NCI-H2196 (cell line): ENCODE results near the gene PARVA.

Experiments
- DNase-seq: peaks from one replicate; lab custom pipeline; 2025; ENCODE audit not compliant: unreplicated experiment; lab: John Stamatoyannopoulos, UW

PARVA gene

DNA sequence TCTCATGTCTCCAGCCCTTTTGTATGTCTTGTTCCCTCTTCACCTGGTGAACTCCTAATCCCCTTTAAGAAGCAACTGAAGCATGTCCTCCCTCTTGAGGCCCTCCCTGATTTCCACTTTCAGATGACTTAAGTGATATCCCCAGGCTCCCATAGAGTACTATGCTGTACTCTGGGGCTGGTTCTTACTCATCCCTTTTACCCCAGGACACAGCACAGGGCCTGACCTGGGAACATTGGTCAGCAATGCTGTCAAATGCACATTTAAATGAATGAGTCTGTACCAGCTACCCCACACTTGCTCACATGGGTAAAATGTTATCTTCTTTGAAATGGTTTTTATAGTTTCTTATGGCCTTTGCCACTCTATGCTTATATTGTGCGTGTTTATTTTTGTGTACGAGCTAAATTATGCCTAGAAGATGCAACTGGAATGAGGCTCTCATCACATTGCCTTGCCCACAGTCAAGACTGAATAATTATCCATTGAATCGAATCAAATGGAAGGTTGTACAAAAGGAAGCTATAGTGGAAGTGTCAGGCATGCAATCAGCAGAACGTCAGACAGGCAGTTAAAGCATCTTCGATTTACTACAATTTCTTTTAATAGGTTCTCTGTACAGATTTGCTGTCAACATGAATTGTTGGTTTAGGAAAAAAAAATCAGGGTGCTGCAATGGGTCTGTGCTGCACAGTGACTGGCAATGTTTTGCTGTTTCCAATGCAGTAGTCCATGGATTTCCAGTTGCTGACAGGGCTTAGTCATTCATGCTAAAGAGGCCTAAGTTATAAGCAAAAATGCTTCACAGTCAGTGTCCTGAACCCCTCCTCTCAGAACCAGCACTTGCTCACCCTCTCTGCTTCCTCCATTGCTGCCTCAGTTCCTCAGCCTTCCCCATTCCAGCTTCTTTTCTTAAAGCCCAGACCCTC is 79.5 kb downstream of the PARVA start:
- no peak for DNase-seq

DNA sequence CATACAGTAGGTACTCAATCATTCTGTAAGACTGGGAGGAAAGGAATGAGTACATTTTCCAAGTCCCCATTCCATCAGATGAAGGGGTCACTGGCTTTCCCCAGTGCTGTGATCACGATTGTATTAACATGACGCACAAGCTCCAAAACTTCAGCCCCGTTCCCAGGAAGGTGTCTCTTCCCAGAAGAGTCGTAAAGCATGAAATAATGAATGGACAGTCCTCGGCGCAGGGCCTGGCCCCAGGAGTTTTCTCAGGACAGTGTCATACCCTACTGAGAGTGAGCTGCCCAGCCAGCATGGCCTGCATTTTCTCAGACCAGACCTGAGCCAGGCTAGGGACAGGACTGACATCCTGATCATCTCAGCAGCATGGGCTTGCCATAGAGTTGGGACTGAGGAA is 80.7 kb downstream of the PARVA start:
- DNase-seq = no peak

DNA sequence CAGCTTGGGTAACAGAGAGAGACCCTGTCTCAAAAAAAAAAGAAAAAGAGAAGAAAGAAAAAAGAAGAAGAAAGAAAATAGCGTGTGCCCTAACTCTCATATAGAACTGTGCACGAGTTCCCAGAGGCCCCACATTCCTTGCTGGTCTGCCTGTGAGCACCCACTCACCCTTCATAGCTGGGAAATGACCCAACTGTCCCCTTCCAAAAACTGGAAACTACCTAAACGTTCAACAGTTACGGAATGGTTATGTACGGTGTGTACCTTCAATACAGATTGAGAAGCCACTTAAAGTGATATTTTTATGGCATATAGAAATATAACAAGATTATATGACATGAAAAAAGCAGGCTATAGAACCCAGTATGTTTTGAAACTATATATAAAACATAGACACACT is 82.0 kb downstream of the PARVA start:
- no peak for DNase-seq

DNA sequence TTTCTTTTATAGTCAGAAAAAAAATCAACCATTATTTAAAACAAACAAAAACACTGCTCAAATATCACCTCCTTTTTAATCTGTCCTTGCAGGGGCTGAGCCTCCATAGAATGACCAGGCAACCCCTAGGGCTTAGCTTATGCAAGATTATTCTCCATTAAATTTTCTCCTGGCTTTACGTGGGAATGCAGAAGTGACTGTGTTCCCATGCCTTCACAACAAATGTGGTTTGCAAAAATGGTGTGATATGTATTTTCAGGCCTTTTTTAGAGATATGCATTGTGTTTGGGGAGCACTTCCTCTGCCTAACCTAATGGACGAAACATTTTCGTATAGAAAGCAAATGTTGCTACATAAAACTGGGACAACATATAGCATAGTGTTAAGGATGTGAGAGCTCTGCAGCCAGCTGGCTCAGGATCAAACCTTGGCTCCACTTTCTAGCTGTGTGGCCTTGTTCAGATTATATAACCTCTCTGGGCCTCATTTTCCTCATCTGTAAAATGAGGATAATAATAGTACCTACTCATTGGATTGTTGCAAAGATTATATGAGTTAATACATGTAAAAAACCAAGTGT is 82.6 kb downstream of the PARVA start:
- DNase-seq = no peak

DNA sequence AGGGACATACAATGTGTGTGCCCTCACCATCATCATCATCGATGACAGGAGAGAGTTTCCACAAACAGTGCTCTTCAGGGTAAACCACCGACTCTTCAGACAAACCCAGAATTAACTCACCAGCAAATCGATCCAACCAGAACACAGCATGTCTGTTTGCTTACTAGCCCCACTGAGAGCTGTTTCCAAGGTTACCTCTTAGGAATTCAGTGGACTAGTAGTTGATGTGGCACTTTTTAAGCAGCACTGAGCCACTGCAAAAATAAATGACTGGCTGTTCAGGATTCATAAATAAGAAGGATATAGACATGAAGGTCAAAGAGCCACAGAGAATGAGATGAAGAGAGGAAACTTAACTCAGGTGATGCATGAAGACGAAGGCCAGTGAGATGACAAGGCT is 83.1 kb downstream of the PARVA start:
- no peak for DNase-seq

DNA sequence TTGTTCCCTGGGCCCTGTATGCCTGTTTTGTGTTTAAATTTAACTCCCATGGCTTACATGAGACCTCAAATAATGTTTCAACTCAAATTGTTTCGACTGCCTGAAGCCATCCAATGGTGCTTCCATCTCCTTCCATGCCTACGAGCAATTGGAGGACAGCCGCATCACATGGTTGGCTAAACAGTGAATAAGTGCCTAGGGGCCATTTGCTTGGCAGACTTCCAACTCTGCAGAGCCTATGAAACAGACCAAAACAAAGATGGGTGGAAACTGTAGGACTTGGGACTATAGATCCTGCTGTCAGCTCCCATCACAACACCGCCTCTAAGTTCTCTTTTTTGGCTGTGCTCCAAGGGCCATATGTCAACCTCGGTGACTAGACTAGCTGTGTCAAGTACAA is 84.1 kb downstream of the PARVA start:
- DNase-seq = no peak

DNA sequence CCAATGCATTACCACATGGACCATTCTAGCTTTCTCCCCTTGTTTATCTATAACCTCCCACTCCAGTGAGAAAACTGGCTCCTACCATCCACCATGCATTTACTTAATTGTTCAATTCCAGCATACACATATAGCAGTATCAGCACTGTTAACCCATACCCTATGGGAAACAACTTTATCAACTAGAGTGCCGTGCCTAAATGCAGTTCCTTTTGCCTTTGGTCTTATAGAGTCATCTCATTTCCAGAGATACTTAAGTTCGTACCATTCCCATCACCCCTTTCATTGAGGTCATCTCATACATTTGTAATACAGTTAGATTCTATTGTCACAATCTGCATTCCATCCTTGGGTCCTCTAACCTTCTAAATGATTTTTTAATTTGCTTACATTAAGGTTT is 86.9 kb downstream of the PARVA start:
- no peak for DNase-seq

DNA sequence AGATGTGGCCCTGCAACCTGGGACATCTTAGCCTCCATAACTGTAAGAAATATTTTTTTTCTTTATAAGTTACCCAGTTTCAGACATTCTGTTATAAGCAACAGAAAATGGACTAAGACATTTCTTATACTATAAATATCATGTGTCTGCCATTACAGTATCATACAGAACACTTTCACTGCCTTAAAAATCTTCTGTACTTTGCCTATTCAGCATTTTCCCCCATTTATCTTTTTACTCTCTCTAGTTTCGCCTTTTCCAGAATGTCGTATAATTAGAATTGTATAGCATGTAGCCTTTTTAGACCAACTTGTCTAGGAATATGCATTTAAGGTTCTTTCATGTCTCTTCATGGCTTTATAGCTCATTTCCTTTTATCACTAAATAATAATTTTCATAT is 88.0 kb downstream of the PARVA start:
- DNase-seq = no peak

DNA sequence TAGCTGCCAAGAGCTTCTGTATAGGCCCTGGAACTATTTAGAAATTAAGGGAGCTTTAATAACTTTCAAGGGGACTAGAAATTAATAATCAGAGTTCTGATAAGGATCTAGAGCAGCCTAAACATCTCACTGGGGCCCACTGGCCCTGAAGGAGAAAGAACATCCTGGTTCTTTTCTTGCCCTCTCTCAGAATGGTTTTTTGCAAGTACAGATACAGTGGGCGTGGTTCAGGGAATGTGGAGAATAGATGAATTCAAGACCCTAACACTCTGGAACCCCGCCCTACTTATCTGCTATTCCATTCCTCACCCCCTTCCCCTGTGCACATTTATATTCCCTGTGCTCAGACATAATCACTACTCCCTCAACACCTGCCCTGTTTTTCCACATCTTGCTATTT is 90.2 kb downstream of the PARVA start:
- DNase-seq = no peak

DNA sequence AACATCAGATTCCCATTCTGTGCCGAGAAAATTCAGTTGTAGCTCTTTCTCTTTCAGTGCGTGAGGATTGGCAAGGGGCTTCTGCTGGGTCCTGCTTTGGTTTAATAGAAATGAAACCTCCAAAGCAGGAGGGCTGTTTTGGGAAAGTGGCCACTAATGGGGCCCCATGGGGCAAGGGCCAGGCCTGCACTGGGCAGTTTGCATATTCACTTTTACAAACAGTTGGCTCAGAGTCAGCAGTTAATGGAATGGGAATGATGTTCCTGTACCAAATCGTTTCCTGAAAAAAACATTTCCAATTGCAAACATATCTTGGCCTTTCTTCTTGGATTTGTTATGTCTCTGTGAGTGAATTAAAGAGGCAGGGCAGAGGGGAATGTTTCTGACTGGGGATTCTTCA is 92.1 kb downstream of the PARVA start:
- no peak for DNase-seq

DNA sequence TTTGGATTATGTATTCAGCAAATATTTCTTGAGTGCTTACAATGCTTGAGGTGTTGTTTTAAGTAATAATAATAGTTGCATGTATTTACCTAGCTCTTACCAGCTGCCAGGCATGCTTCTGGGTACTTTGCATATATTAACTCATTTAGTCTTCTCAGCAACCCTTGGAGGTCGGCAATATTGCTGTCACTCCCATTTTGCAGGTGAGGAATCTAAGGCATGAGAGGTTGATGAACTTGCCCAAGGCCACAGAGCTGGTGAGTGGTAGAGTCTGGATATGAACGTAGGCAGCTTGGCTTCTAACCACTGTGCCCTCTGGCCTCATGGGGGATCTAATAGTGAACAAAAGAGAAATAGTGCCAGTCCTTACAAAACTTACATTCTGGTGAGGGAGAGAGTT is 92.9 kb downstream of the PARVA start:
- no peak for DNase-seq

DNA sequence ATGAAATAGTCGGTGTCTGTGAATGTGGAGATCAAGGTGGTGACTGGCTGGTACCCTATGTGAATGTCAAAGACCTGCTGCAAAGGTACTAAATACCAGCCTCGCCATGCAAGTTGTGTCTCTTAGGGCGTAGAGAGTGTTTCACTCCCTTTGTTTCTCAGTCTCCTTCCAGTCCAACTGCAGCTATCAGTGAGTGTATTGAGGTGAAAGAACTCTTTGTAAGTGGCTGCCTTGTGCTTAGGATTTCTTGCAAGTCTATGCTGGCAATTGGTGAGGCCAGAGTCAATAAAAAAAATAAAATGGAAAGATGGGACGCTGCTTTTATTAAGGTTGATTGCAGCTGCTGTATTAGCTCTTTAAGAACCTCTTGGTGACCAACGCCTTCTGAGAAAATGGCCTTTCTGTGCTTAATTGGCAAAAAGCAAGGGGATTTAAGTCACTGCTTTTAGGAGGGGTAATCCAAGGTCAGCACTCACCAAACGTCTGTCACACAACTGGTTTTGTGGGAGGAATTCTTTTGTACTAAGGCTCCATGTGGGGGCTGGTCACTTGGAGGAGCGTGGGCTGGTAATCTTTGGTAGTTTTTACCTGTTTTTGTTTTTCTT is 95.1 kb downstream of the PARVA start:
- DNase-seq = no peak

DNA sequence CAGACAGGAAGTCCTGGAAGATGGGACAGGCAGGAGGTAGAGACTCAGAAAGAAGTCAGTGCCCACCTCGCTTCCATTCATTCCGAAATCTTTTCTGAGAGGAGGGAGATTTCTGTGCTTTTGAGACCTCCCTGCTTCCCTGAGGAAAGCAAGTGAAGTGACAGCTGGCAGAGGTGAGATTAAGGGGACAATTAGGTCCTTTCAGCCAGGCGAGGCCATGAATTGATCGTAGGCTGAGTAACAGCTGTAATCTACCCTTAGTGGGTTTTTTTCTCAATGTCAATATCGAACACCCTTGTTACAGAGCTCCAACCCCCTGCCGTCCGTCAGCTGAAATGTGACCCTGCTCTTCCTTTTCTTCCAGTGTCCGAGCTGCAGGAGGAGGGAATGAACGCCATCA is 96.0 kb downstream of the PARVA start:
- no peak for DNase-seq

DNA sequence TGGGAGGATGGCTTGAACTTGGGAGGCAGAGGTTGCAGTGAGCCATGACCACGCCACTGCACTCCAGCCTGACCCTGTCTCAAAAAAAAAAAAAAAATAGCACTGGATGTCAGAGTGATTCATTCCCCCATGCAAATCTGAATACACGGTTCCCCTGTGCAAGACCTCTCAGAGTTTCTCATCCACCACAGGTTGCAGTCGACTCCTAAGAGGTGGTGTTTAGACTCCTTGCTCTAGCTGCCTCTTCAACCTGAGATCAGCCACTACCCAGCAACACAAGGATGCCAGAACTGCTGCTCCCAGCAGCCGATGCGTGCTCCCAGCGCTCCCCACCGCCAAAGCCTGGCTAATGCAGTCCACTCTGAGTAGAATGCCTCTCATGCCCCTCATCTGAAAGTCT is 97.5 kb downstream of the PARVA start:
- DNase-seq = no peak

DNA sequence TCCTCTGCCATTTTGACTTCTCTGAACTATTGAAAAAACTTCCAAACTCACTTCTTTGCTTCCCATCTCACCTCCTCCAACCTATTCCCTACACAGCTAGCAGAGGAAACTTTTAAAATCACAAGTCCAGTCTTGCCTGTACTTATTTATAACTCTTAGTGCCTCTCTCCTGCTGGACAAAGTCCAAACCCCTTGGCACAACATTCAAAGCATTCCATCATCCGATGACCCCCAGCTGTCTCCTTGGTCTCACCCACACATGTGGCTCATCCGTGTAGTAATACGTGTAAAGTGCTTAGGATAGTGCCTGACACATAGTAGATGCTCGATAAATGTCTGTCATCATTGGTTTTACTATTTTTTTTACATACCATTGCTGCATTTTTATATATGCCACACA is 101.4 kb downstream of the PARVA start:
- DNase-seq = no peak

DNA sequence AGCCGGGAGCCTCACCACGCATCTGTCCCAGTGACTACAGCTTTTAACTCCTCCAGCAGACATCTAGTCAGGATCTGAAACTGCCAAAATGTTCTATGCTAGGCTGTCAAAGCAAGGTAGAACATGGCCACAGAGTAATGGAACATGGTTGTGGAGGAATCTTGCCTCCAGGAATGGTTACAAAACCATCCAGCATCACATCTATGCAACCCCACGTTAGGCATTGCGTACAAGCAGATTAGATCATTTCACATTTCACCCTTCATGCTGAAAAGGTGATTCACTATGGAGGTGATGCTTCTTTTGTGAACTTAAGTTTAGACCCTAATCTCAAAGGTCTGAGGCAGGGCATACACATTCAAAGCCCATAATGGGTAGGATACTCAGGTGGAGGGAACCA is 103.0 kb downstream of the PARVA start:
- no peak for DNase-seq

DNA sequence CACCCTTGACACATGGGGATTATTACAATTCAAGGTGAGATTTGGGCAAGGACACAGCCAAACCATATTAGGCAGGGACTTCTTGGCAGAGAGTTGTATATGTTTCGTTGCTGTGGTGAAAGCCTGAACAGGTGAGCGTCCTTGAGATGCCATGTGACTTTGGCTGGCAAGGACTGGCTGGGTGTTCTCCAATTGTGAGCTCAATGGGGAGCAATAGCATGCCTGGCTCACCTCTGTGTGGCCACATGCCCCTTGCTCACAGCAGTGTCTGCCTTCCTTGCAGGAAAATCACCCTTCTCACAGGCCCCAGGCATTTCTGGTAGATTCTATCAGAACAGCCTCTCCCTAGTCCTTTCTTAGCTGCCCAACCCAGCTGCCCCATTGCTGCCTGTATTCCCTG is 105.5 kb downstream of the PARVA start:
- DNase-seq = peak; percentile 42

DNA sequence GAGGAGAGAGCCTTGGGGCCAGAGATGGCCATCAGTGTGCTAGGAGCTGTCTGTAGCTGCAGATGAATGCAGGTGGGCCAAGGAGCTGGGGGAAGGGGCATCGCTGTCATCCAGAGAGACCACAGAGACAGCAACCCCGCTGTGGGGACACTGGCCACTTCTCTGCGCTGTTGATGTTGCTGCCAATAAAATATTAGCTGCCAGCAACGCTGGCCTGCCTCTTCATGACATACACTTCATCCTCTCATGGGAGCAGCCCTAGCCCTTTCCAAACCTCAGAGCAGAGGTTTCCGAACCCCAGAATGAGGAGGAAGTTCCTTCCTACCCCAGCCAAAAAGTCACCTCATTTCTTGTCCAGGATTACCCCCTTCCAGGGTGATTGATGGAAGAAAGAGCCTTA is 106.2 kb downstream of the PARVA start:
- no peak for DNase-seq

DNA sequence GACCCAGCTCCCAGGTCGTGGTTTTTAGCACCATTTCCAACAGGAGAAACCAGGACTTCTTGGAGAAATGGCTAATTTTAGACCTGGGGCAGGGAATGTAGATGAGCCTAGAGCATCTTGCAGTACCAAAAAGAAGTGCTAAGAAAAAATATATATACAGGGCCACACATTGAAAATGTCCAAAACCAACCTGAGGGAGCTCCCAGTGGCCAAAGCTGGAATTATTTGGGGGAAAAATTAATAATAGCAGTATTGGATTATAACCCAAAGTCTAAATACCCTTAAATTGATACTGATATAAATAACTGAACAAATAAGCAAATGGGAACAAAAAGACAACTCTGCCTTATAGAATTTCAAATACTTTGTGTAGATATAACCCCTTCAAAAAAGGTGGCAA is 108.0 kb downstream of the PARVA start:
- no peak for DNase-seq

DNA sequence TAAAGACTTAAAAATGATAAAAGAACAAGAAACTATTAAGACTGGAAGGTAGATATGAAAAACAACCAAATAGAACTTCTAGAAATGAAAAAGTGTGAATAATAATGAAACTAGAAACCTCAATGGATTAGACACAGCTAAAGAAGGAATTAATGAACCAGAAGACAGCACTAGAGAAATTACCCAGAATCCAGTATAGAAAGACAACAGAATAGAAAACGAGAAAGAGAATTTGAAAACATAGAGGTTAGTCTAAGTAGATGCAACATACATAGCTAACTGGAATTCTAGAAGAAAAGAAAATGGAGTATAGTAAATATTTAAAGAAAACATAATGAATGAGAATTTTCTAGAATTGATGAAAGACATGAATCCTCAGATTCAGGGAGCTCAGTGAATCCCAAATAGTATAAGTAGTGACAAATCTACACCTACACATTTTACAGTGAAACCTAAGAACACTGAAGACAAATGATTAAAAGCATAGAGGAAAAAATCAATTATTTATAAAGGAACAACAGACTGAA is 111.9 kb downstream of the PARVA start:
- no peak for DNase-seq

DNA sequence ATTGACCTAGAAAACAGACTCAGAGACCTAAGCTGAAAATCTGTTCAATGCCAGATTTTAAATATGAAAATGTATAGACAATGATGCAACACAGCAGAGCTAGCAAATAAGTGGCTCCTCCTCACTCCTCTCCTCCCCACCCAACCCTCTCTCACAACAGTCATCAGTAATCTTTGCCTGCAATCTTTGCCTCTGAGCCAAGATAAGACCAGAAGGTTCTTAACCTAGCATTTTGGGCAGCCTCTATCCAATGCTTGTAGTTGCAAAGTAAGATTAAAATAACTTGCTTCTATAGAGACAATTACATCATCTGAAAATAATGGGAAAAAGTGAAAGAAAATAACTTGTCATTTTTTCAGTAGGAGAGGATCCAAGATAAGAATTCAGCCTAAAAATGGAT is 117.3 kb downstream of the PARVA start:
- DNase-seq = no peak
